Measurements from ENCODE around the gene LAMP1.
"Not testable (repeated sequence)": the region's sequence is repeated elsewhere in the genome, so short reads cannot be mapped to it uniquely, and the experiment has no call there.

The LAMP1 gene

DNA sequence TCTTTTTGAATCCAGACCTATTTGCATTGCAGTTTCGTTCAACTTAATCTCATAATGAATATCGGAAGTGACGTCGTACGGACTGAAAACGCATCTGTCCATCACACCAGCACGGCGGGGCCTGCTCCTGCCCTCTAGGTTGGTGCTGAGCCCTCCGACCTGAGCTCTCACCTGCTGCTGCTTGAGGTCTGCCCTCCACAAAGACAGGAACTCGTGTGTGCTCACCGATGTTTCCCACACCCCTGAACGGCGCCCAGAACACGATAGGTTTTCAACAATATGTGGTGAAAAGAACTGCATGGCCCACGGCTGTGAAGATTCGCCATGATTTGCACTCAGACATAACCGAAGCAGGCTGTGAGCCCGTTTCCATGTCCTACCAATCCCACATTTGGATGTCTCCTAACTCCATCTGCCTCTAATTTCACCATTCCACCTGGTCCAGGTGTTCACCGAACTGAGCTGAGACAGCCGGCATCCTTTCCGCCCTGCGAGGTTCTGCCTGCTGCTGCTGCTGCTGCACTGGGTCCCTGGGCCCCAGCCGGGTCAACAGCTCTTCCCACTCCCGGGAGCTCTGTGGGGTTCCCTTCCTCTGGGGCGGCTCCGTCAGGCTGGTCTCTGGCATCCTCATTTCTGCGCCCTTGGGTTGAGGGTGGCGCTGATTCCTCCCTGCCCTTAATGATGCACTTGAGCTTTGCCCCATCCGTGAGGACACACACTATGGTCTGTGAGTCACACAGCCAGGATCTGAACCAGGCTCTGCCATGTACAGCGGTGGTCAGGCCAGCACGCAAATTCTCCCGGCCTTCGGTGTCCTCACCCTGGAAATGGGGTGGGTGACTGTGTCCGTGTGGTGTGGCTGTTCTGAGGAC, 46.0 kb downstream of the LAMP1 start:
- no peak for TF ChIP-seq Cebpa-rat (IDR thresholded peaks at IDR 0.05)
- H3K4me2 ChIP-seq: no peak overlapping the region
- no peaks in the 10 kb centered on the region for H3K27me3 ChIP-seq
- H3K27ac ChIP-seq: no peak overlapping the region
- H3K9me3 ChIP-seq: peaks cover 23% of the 10 kb centered on the region
- H3K4me3 ChIP-seq: no peak overlapping the region
- no peak overlapping the region for H3K9ac ChIP-seq
- no peaks in the 10 kb centered on the region for H4K20me1 ChIP-seq
- H3K36me3 ChIP-seq: no peaks in the 10 kb centered on the region
- no peaks in the 10 kb centered on the region for H3K4me1 ChIP-seq

DNA sequence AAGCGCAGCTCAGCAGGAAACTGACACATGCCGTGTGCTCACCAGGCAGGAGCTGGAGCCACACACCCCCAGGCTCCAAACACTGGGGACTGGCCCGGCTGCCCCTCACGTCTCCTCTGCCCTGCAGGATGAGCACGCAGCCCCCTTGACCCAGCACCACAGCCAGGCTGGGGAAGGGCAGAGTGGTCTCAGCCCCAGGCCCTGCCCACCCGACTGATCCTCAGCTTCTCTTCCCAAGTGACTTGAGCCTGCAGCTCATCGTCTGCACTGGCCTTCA, 46.6 kb downstream of the LAMP1 start:
- H3K9ac ChIP-seq: no peak overlapping the region
- H3K4me2 ChIP-seq: no peak overlapping the region
- H3K27me3 ChIP-seq: no peaks in the 10 kb centered on the region
- peaks cover 2% of the 10 kb centered on the region; the same call in 1 of the 2 replicates for H3K36me3 ChIP-seq
- H3K4me1 ChIP-seq: no peaks in the 10 kb centered on the region
- no peak overlapping the region for H3K27ac ChIP-seq
- H3K4me3 ChIP-seq: no peak overlapping the region
- no peaks in the 10 kb centered on the region for H4K20me1 ChIP-seq
- H3K9me3 ChIP-seq: peaks cover 28% of the 10 kb centered on the region
- no peak for TF ChIP-seq Cebpa-rat (IDR thresholded peaks at IDR 0.05)

DNA sequence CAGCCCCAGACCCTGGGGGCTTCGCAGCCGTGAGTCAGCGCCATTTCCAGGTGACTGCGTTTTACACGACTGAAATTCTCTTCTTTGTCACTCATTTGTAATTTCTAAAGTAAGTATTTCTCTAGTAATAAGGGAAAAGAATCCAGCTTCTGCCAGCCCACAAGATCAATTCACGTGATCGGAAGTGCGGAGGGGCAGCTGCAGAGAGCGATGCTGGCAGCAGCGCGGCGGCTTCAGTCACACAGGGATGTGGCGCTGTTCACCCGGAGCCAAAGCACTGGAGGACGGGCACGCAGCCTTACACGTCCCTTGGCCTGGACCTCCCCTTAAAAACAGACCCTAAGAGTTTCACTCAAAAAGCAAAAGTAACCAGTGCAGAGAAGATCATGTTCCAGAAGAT, 48.4 kb downstream of the LAMP1 start:
- Histone ChIP-seq H3K4me3 (no peak overlapping the region), H3K9ac (no peak overlapping the region), H3K9me3 (peaks cover 31% of the 10 kb centered on the region), H3K4me1 (no peaks in the 10 kb centered on the region), H4K20me1 (no peaks in the 10 kb centered on the region), H3K36me3 (peaks cover 8% of the 10 kb centered on the region; the same call in 1 of the 2 replicates), H3K4me2 (no peak overlapping the region), H3K27me3 (no peaks in the 10 kb centered on the region), H3K27ac (no peak overlapping the region)
- TF ChIP-seq Cebpa-rat (IDR thresholded peaks at IDR 0.05): no peak

DNA sequence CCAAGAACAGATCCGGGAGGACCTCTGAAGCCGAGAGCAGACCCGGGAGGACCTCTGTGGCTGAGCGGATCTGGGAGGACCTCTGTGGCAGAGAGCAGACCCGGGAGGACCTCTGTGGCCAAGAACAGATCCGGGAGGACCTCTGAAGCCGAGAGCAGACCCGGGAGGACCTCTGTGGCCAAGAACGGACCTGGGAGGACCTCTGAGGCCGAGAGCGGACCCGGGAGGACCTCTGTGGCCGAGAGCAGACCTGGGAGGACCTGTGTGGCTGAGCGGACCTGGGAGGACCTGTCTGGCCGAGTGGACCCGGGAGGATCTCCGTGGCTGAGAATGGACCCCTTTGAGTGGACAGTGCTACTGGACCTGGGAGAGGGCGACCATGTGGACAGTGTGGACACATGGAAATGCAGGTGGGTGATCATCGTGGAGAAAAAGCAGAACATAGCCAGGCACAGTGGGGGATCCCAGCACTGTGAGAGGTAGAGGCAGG, 50.7 kb downstream of the LAMP1 start:
- H3K4me1 ChIP-seq, H3K4me3 ChIP-seq, H3K9ac ChIP-seq, H3K4me2 ChIP-seq, H3K27ac ChIP-seq, H3K36me3 ChIP-seq, H4K20me1 ChIP-seq, H3K27me3 ChIP-seq: not testable (repeated sequence)
- peaks cover 31% of the 10 kb centered on the region for H3K9me3 ChIP-seq

DNA sequence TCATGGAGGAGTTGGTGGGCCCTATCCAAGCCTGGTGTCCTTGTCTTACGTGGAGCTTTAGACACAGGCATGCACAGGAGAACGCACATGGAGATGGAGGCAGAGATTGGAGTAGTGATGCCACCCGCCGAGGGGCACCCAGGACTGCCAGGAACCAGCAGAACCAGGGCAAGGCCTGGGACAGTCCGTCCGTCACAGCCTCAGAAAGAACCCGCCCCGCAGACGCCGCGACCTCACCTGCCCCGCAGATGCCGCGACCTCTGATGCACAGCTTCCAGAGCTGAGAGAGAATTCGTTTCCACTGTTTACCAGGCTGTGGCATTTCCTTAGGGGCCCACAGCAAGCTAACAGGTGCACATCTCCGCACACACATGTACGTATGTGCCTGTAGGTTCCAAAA, 51.6 kb downstream of the LAMP1 start:
- TF ChIP-seq Cebpa-rat (IDR thresholded peaks at IDR 0.05): no peak
- peaks cover 31% of the 10 kb centered on the region for H3K9me3 ChIP-seq
- no peaks in the 10 kb centered on the region for H3K27me3 ChIP-seq
- H3K27ac ChIP-seq: no peak overlapping the region
- H3K4me1 ChIP-seq: no peaks in the 10 kb centered on the region
- H3K4me2 ChIP-seq: no peak overlapping the region
- peaks cover 8% of the 10 kb centered on the region; the same call in 1 of the 2 replicates for H3K36me3 ChIP-seq
- no peak overlapping the region for H3K9ac ChIP-seq
- H3K4me3 ChIP-seq: no peak overlapping the region
- no peaks in the 10 kb centered on the region for H4K20me1 ChIP-seq

GRCh38 chr13:113349050-113349449, 52.0 kb downstream of the LAMP1 start:
- no peak for TF ChIP-seq Cebpa-rat (IDR thresholded peaks at IDR 0.05)

DNA sequence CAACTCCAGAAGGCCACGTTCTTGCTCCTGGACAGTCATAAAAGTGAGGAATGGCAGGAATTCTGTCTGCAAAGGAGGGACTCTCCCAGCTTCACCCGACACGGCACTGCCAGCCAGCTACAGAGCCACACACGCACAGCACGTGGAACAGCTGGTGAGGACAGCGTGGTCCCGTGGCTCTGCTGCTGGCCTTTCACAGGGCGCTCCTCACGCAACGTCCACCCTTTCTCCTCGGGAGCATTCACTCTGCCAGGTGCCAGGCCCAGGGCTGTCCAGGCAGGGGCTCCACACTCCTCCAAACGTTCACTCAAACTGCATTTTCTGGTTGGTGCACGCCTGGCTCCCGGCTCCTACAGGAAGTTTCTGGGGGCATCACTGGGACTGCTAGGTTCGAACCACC, 52.5 kb downstream of the LAMP1 start:
- Histone ChIP-seq H3K27me3 (no peaks in the 10 kb centered on the region), H3K9me3 (peaks cover 31% of the 10 kb centered on the region), H4K20me1 (no peaks in the 10 kb centered on the region), H3K4me2 (no peak overlapping the region), H3K4me3 (no peak overlapping the region), H3K36me3 (peaks cover 8% of the 10 kb centered on the region; the same call in 1 of the 2 replicates), H3K27ac (no peak overlapping the region), H3K4me1 (no peaks in the 10 kb centered on the region), H3K9ac (no peak overlapping the region)
- no peak for TF ChIP-seq Cebpa-rat (IDR thresholded peaks at IDR 0.05)

More at GRCh38 chr13:113349050-113349449, 52.0 kb downstream of the LAMP1 start:
- H4K20me1 ChIP-seq: no peaks in the 10 kb centered on the region
- H3K4me3 ChIP-seq: no peak overlapping the region
- H3K4me1 ChIP-seq: no peaks in the 10 kb centered on the region
- peaks cover 31% of the 10 kb centered on the region for H3K9me3 ChIP-seq
- H3K27me3 ChIP-seq: no peaks in the 10 kb centered on the region
- H3K4me2 ChIP-seq: no peak overlapping the region
- H3K27ac ChIP-seq: no peak overlapping the region
- H3K9ac ChIP-seq: no peak overlapping the region
- H3K36me3 ChIP-seq: peaks cover 8% of the 10 kb centered on the region; the same call in 1 of the 2 replicates

GRCh38 chr13:113350065-113350937, 53.3 kb downstream of the LAMP1 start:
- no peak for TF ChIP-seq Cebpa-rat (IDR thresholded peaks at IDR 0.05)
- Histone ChIP-seq H3K27me3 (no peaks in the 10 kb centered on the region), H3K9me3 (peaks cover 27% of the 10 kb centered on the region), H3K4me3 (no peak overlapping the region), H3K4me2 (no peak overlapping the region), H4K20me1 (no peaks in the 10 kb centered on the region), H3K36me3 (peaks cover 8% of the 10 kb centered on the region; the same call in 1 of the 2 replicates), H3K4me1 (no peaks in the 10 kb centered on the region), H3K9ac (no peak overlapping the region), H3K27ac (no peak overlapping the region)

GRCh38 chr13:113350938-113351335, 53.9 kb downstream of the LAMP1 start:
- H3K9me3 ChIP-seq: peaks cover 21% of the 10 kb centered on the region
- H4K20me1 ChIP-seq: no peaks in the 10 kb centered on the region
- no peak for TF ChIP-seq Cebpa-rat (IDR thresholded peaks at IDR 0.05)
- H3K4me2 ChIP-seq: no peak overlapping the region
- no peak overlapping the region for H3K9ac ChIP-seq
- H3K36me3 ChIP-seq: peaks cover 8% of the 10 kb centered on the region; the same call in 1 of the 2 replicates
- no peak overlapping the region for H3K4me3 ChIP-seq
- no peak overlapping the region for H3K27ac ChIP-seq
- H3K27me3 ChIP-seq: no peaks in the 10 kb centered on the region
- no peaks in the 10 kb centered on the region for H3K4me1 ChIP-seq

- H3K4me1 ChIP-seq: no peaks in the 10 kb centered on the region
- H3K9ac ChIP-seq: no peak overlapping the region
- TF ChIP-seq Cebpa-rat (IDR thresholded peaks at IDR 0.05): no peak
- H4K20me1 ChIP-seq: no peaks in the 10 kb centered on the region
- H3K27me3 ChIP-seq: no peaks in the 10 kb centered on the region
- H3K4me3 ChIP-seq: no peak overlapping the region
- H3K36me3 ChIP-seq: peaks cover 8% of the 10 kb centered on the region; the same call in 1 of the 2 replicates
- no peak overlapping the region for H3K27ac ChIP-seq
- no peak overlapping the region for H3K4me2 ChIP-seq
- peaks cover 19% of the 10 kb centered on the region for H3K9me3 ChIP-seq
Observed at GRCh38 chr13:113351514-113352026, 54.5 kb downstream of the LAMP1 start.
